H1 (cell line): ENCODE results near the gene SPTY2D1. TPM values are rescaled to one million over a fixed set of nuclear protein-coding genes. Genes with fewer than 3 reads are reported as not detected.

Experiments
- EGR1 ChIP-seq: IDR thresholded peaks from 2 replicates; pipeline ENCODE4 v1.6.1; 2011; ENCODE audit warnings: low read depth, low read length, borderline replicate concordance
- EP300 ChIP-seq, 2 experiments: IDR thresholded peaks; 1 replicate in 1 of 2; 2 replicates in 1 of 2; pipeline ENCODE4 v1.6.1; 2011 to 2012; ENCODE audit warnings: low read depth in 2 of 2, low read length in 2 of 2, mild to moderate bottlenecking in 2 of 2, borderline replicate concordance in 1 of 2, inconsistent platforms in 1 of 2, moderate library complexity in 1 of 2
- GTF2F1 ChIP-seq: IDR thresholded peaks from 2 replicates; pipeline ENCODE4 v1.6.1; 2012; ENCODE audit warnings: low read depth, low read length, improper control_type of control experiment, borderline replicate concordance
- KDM1A ChIP-seq: fragments of 200-600, 300-600 bp; sonication (generic); IDR thresholded peaks from 2 replicates; pipeline ENCODE4 v1.7.1; 2016; ENCODE audit warnings: mild to moderate bottlenecking, low read length, borderline replicate concordance
- SIN3A ChIP-seq, 2 experiments: IDR thresholded peaks in 1 of 2; conservative IDR thresholded peaks in 1 of 2; 2 replicates each; pipeline ENCODE4 v1.6.1; 2011 to 2012; ENCODE audit warnings: low read length in 2 of 2, improper control_type of control experiment in 1 of 2, low read depth in 1 of 2, mild to moderate bottlenecking in 1 of 2
- TAF7 ChIP-seq: optimal IDR thresholded peaks from 2 replicates; pipeline ENCODE3; 2011; ENCODE audit warnings: low read depth, mild to moderate bottlenecking, inconsistent platforms, low read length, moderate library complexity, borderline replicate concordance
- TEAD4 ChIP-seq: IDR thresholded peaks from 2 replicates; pipeline ENCODE4 v1.6.1; 2012; ENCODE audit warnings: low read depth, low read length, inconsistent platforms, mixed read lengths
- polyA plus RNA-seq, 7 experiments: library from polyadenylated mRNA; depleted of rRNA in 3 of 7; stranded (reverse) in 5 of 7; unstranded in 2 of 7; fragments of >200 nt in 5 of 7; fragments of 200-250 nt in 2 of 7; gene quantifications; 1 replicate in 5 of 7; 2 replicates in 1 of 7; 4 replicates in 1 of 7; pipeline versions ENCODE4 v1.2.1 to v1.2.3, GENCODE V29; 2011 to 2013; ENCODE audit warnings: missing spikeins in 2 of 7, mixed read lengths in 2 of 7
- total RNA-seq: library from RNA; stranded (reverse); fragmentation: NEBNext Ultra II Directional; extraction: Animal tissue kit (Norgen Biotek cat#: 25700); gene quantifications from 2 replicates; pipeline ENCODE4 v1.2.1, GENCODE V29; 2021

The SPTY2D1 gene
- total and polyA plus RNA-seq, 2 of the 8 experiments (the other 6 are each of a cell fraction or from before 2014, with no cell fraction given) = 4.9 to 17.6 TPM

GRCh38 chr11:18671246-18671645, 37.1 kb upstream of the SPTY2D1 start (continued):
- TF ChIP-seq SIN3A (conservative IDR thresholded peaks at IDR 0.05 in 1 of 2, IDR thresholded peaks at IDR 0.05 in 1 of 2; ENCODE audit: low read depth in 1 of 2, low read length in 2 of 2) = no peak
- no peak for TF ChIP-seq EP300 (IDR thresholded peaks at IDR 0.05; ENCODE audit: borderline replicate concordance in 1 of 2, low read depth in 2 of 2, low read length in 2 of 2)
- no peak for TF ChIP-seq KDM1A
- TF ChIP-seq EGR1 = no peak
- no peak for TF ChIP-seq TEAD4
- TF ChIP-seq TAF7 = no peak
- TF ChIP-seq GTF2F1 = no peak
